HEK293 (cell line): ENCODE data around the gene SLC16A6.

Experiments used
- HIC1 ChIP-seq: fragments of 450-650 bp; formaldehyde crosslinking; IDR thresholded peaks from 2 replicates; pipeline ENCODE4 v1.5.1; 2016; ENCODE audit warnings: missing biosample characterization, missing genetic modification characterization
- KLF10 ChIP-seq: fragments of 450-650 bp; IDR thresholded peaks from 2 replicates; pipeline ENCODE4 v1.5.1; 2018; ENCODE audit warnings: missing biosample characterization, mild to moderate bottlenecking, missing genetic modification characterization
- KLF8 ChIP-seq: fragments of 450-650 bp; formaldehyde crosslinking; IDR thresholded peaks from 2 replicates; pipeline ENCODE4 v1.5.1; 2016; ENCODE audit warnings: missing biosample characterization, missing genetic modification characterization
- KLF9 ChIP-seq: fragments of 450-650 bp; formaldehyde crosslinking; IDR thresholded peaks from 2 replicates; pipeline ENCODE4 v1.5.1; 2016; ENCODE audit warnings: missing biosample characterization, missing genetic modification characterization, low read depth
- WT1 ChIP-seq: fragments of 450-650 bp; formaldehyde crosslinking; IDR thresholded peaks from 2 replicates; pipeline ENCODE4 v1.5.1; 2016; ENCODE audit warnings: missing biosample characterization, missing genetic modification characterization
- ZBTB48 ChIP-seq: fragments of 450-650 bp; formaldehyde crosslinking; IDR thresholded peaks from 2 replicates; pipeline ENCODE4 v1.5.1; 2016; ENCODE audit warnings: missing biosample characterization, missing genetic modification characterization
- ZFHX2 ChIP-seq: fragments of 450-650 bp; formaldehyde crosslinking; conservative IDR thresholded peaks from 2 replicates; pipeline ENCODE4 v1.5.1; 2016; ENCODE audit warnings: missing biosample characterization, missing genetic modification characterization
- ZNF140 ChIP-seq: fragments of 450-650 bp; formaldehyde crosslinking; IDR thresholded peaks from 2 replicates; pipeline ENCODE4 v1.5.1; 2016; ENCODE audit warnings: missing biosample characterization, missing genetic modification characterization
- ZNF155 ChIP-seq: fragments of 450-650 bp; formaldehyde crosslinking; IDR thresholded peaks from 2 replicates; pipeline ENCODE4 v1.5.1; 2016; ENCODE audit warnings: missing biosample characterization, missing genetic modification characterization
- ZNF18 ChIP-seq: fragments of 450-650 bp; formaldehyde crosslinking; IDR thresholded peaks from 2 replicates; pipeline ENCODE4 v1.5.1; 2016; ENCODE audit warnings: missing biosample characterization, missing genetic modification characterization
- ZNF184 ChIP-seq: fragments of 450-650 bp; IDR thresholded peaks from 2 replicates; pipeline ENCODE4 v1.5.1; 2018; ENCODE audit warnings: missing biosample characterization, mild to moderate bottlenecking, missing genetic modification characterization
- ZNF19 ChIP-seq: fragments of 450-650 bp; formaldehyde crosslinking; IDR thresholded peaks from 2 replicates; pipeline ENCODE4; 2016; ENCODE audit warnings: missing biosample characterization, missing genetic modification characterization, low read depth
- ZNF214 ChIP-seq: fragments of 450-650 bp; formaldehyde crosslinking; IDR thresholded peaks from 2 replicates; pipeline ENCODE4 v1.5.1; 2017; ENCODE audit warnings: missing biosample characterization, mild to moderate bottlenecking, missing genetic modification characterization, borderline replicate concordance
- ZNF24 ChIP-seq: fragments of 450-650 bp; formaldehyde crosslinking; IDR thresholded peaks from 2 replicates; pipeline ENCODE4 v1.5.1; 2016; ENCODE audit warnings: missing biosample characterization, missing genetic modification characterization
- ZNF302 ChIP-seq: fragments of 450-650 bp; formaldehyde crosslinking; IDR thresholded peaks from 2 replicates; pipeline ENCODE4 v1.5.1; 2016; ENCODE audit warnings: missing biosample characterization, missing genetic modification characterization, low read depth
- ZNF324 ChIP-seq: fragments of 450-650 bp; formaldehyde crosslinking; IDR thresholded peaks from 2 replicates; pipeline ENCODE4 v1.5.1; 2016; ENCODE audit warnings: missing biosample characterization, missing genetic modification characterization
- ZNF37A ChIP-seq: fragments of 450-650 bp; IDR thresholded peaks from 2 replicates; pipeline ENCODE4 v1.5.1; 2018; ENCODE audit warnings: missing biosample characterization, missing genetic modification characterization
- ZNF433 ChIP-seq: fragments of 450-650 bp; formaldehyde crosslinking; IDR thresholded peaks from 2 replicates; pipeline ENCODE4 v1.5.1; 2016; ENCODE audit warnings: missing biosample characterization, missing genetic modification characterization, low read depth
- ZNF48 ChIP-seq: fragments of 450-650 bp; formaldehyde crosslinking; IDR thresholded peaks from 2 replicates; pipeline ENCODE4 v1.5.1; 2016; ENCODE audit warnings: missing biosample characterization, missing genetic modification characterization
- ZNF501 ChIP-seq: fragments of 450-650 bp; formaldehyde crosslinking; IDR thresholded peaks from 2 replicates; pipeline ENCODE4 v1.5.1; 2016; ENCODE audit warnings: missing biosample characterization, missing genetic modification characterization
- ZNF514 ChIP-seq: fragments of 450-650 bp; formaldehyde crosslinking; IDR thresholded peaks from 2 replicates; pipeline ENCODE4 v1.5.1; 2016; ENCODE audit warnings: missing biosample characterization, missing genetic modification characterization
- ZNF548 ChIP-seq: fragments of 450-650 bp; formaldehyde crosslinking; IDR thresholded peaks from 2 replicates; pipeline ENCODE4 v1.5.1; 2016; ENCODE audit warnings: missing biosample characterization, missing genetic modification characterization
- ZNF549 ChIP-seq: fragments of 450-650 bp; IDR thresholded peaks from 2 replicates; pipeline ENCODE4 v1.5.1; 2018; ENCODE audit warnings: missing biosample characterization, missing genetic modification characterization, mild to moderate bottlenecking, inconsistent platforms, moderate library complexity
- ZNF623 ChIP-seq: fragments of 450-650 bp; formaldehyde crosslinking; IDR thresholded peaks from 2 replicates; pipeline ENCODE4 v1.5.1; 2016; ENCODE audit warnings: missing biosample characterization, missing genetic modification characterization
- ZNF645 ChIP-seq: fragments of 450-650 bp; formaldehyde crosslinking; IDR thresholded peaks from 2 replicates; pipeline ENCODE4; 2016; ENCODE audit warnings: missing biosample characterization, missing genetic modification characterization
- ZNF701 ChIP-seq: fragments of 450-650 bp; formaldehyde crosslinking; IDR thresholded peaks from 2 replicates; pipeline ENCODE4 v1.5.1; 2016; ENCODE audit warnings: missing biosample characterization, missing genetic modification characterization
- ZNF792 ChIP-seq: fragments of 450-650 bp; formaldehyde crosslinking; IDR thresholded peaks from 2 replicates; pipeline ENCODE4 v1.5.1; 2016; ENCODE audit warnings: missing biosample characterization, missing genetic modification characterization
- ZNF837 ChIP-seq: fragments of 450-650 bp; formaldehyde crosslinking; IDR thresholded peaks from 2 replicates; pipeline ENCODE4 v1.5.1; 2016; ENCODE audit warnings: missing biosample characterization, missing genetic modification characterization
- ZSCAN16 ChIP-seq: fragments of 450-650 bp; formaldehyde crosslinking; IDR thresholded peaks from 2 replicates; pipeline ENCODE4 v1.5.1; 2016; ENCODE audit warnings: missing biosample characterization, missing genetic modification characterization
- ZSCAN30 ChIP-seq: fragments of 450-650 bp; IDR thresholded peaks from 2 replicates; pipeline ENCODE4 v1.5.1; 2018; ENCODE audit warnings: missing biosample characterization, mild to moderate bottlenecking, missing genetic modification characterization, moderate library complexity
- ZXDB ChIP-seq: fragments of 450-650 bp; formaldehyde crosslinking; IDR thresholded peaks from 2 replicates; pipeline ENCODE4 v1.5.1; 2016; ENCODE audit warnings: missing biosample characterization, missing genetic modification characterization
- TF ChIP-seq, protein P1 (sequence below): fragments of 450-650 bp; formaldehyde crosslinking; IDR thresholded peaks from 2 replicates; pipeline ENCODE4 v1.5.1; 2016; ENCODE audit warnings: missing biosample characterization, missing genetic modification characterization

SLC16A6 gene

DNA sequence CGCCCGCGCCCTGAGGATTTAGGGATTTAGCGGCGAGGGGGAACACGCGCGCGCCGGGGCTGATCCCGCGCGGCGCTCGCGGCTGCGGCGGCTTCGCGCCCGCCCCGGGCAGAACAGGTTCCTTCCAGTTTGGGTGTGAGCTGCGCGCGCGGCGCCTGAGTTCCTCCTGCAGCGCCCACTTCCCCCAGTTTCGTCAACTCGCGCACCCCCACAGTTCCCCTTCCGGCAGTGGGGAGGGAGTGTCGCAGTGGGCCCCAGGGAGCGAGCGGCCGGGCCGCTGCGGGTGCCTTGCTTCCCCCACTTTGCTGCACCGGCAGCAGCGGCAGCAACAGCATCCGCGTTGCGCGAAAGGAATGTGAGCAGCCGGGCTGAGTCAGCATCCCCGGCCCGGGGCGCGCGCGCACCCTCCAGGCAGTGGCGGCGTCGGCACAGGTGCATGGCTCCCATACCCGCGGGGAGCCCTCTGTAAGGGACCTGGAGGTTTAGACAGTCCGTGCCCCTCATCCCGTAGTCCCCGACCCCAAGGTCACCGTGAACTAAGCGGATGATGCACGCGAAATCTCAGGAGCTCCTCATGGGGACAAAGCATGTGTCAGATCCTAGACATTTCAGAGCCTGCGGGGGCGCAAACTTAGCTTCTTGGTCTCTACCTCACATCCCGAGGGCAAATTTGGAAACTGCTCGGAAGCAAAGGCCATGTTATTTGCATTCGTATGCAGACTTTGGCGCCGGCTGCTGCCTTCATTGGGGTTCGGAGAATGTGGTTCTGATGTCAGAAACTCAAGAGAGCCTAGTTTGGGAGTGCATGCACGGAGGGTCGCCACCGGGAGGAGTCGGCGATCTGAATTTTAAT is 1.1 kb upstream of the SLC16A6 start (continued):
- TF ChIP-seq ZNF645 (tag by site-specific recombination): peak; percentile 73; the same call in 1 of the 2 replicates
- TF ChIP-seq ZNF701: no peak
- TF ChIP-seq ZNF302 (tag by site-specific recombination): no peak
- peak; percentile 94; the same call in 1 of the 2 replicates for TF ChIP-seq ZNF837
- peak; percentile 82; the same call in 1 of the 2 replicates for TF ChIP-seq KLF8 (tag by site-specific recombination)
- TF ChIP-seq ZNF501 (tag by site-specific recombination): no peak; the same call in none of the 2 replicates
- TF ChIP-seq ZSCAN16 (tag by site-specific recombination): no peak
- no peak for TF ChIP-seq ZNF433 (tag by site-specific recombination)
- TF ChIP-seq ZNF155 (tag by site-specific recombination): no peak
- TF ChIP-seq WT1 (tag by site-specific recombination): peak; percentile 23; the same call in 1 of the 2 replicates
- TF ChIP-seq ZNF324 (tag by site-specific recombination): peak; percentile 75; the same call in 1 of the 2 replicates
- TF ChIP-seq ZNF48 (tag by site-specific recombination): no peak
- TF ChIP-seq ZNF623 (tag by site-specific recombination): no peak
- TF ChIP-seq ZNF140 (tag by site-specific recombination): no peak
- TF ChIP-seq ZNF514 (tag by site-specific recombination): no peak
- TF ChIP-seq ZXDB: peak; percentile 73
- peak; percentile 39; the same call in 1 of the 2 replicates for TF ChIP-seq KLF9 (tag by site-specific recombination)
- TF ChIP-seq ZNF24 (tag by site-specific recombination): peak; percentile 50; the same call in 1 of the 2 replicates
- TF ChIP-seq, protein P1, sequence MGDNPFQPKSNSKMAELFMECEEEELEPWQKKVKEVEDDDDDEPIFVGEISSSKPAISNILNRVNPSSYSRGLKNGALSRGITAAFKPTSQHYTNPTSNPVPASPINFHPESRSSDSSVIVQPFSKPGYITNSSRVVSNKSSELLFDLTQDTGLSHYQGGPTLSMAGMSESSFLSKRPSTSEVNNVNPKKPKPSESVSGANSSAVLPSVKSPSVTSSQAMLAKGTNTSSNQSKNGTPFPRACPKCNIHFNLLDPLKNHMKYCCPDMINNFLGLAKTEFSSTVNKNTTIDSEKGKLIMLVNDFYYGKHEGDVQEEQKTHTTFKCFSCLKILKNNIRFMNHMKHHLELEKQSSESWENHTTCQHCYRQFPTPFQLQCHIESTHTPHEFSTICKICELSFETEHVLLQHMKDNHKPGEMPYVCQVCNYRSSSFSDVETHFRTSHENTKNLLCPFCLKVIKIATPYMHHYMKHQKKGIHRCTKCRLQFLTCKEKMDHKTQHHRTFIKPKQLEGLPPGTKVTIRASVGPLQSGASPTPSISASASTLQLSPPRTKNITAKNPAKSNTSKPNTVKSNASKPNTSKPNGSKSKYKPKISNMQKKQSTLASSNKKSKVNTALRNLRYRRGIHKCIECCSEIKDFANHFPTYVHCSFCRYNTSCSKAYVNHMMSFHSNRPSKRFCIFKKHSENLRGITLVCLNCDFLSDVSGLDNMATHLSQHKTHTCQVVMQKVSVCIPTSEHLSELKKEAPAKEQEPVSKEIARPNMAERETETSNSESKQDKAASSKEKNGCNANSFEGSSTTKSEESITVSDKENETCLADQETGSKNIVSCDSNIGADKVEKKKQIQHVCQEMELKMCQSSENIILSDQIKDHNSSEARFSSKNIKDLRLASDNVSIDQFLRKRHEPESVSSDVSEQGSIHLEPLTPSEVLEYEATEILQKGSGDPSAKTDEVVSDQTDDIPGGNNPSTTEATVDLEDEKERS (tag by site-specific recombination): 0 out of 2 replicates have a peak, but pooled peaks have one; percentile 52
- no peak for TF ChIP-seq ZNF19
- TF ChIP-seq ZNF548 (tag by site-specific recombination): no peak; the same call in 1 of the 2 replicates
- TF ChIP-seq ZNF37A (tag by site-specific recombination): no peak
- peak; percentile 99 for TF ChIP-seq ZBTB48 (tag by site-specific recombination)
- peak; percentile 81; the same call in 1 of the 2 replicates for TF ChIP-seq ZNF792
- TF ChIP-seq ZNF18 (tag by site-specific recombination): peak; percentile 78
- peak; percentile 46; the same call in 1 of the 2 replicates for TF ChIP-seq KLF10 (tag by site-specific recombination)
- peak; percentile 57; the same call in 1 of the 2 replicates for TF ChIP-seq HIC1
- no peak for TF ChIP-seq ZNF184 (tag by site-specific recombination)
- peak; percentile 69 for TF ChIP-seq ZFHX2
- peak; percentile 52; the same call in 1 of the 2 replicates for TF ChIP-seq ZSCAN30 (tag by site-specific recombination)
- no peak for TF ChIP-seq ZNF549 (tag by site-specific recombination)
- no peak for TF ChIP-seq ZNF214 (tag by site-specific recombination)
